H1 (cell line): ENCODE measurements around the gene UBE2B. TPM values are rescaled to one million over a fixed set of nuclear protein-coding genes. Genes with fewer than 3 reads are reported as not detected.

Experiments used
- CTCF ChIA-PET: fragments of 300-600 bp; sonication (Branson Sonifier 250); formaldehyde crosslinking; loops from one replicate; lab custom pipeline; 2021; ENCODE audit not compliant: partially characterized antibody; lab: Charles Lee
- POLR2A ChIA-PET: fragments of 300-600 bp; sonication (Branson Sonifier 250); formaldehyde crosslinking; loops from one replicate; lab custom pipeline; 2021; ENCODE audit warnings: inconsistent platforms; ENCODE audit not compliant: partially characterized antibody; lab: Charles Lee
- DNase-seq, 2 experiments: peaks; one replicate each; pipeline versions ENCODE4 v3.0.0 to v3.0.0-alpha.2; 2010 to 2022; ENCODE audit warnings: low spot score in 2 of 2, low read depth in 1 of 2, mixed read lengths in 1 of 2
- FAIRE-seq: peaks from 2 replicates; lab custom pipeline; 2011; peaks lifted over from hg19 to GRCh38; lab: Jason Lieb, UNC
- H2AFZ ChIP-seq: 2 replicates; pipeline ENCODE4 v1.8.1; 2012; ENCODE audit warnings: low read length, inconsistent platforms
- H2AK5ac ChIP-seq: 2 replicates; pipeline ENCODE4 v1.6.1; 2013; ENCODE audit warnings: low read depth, low read length
- H2BK120ac ChIP-seq: replicated peaks from 2 replicates; pipeline ENCODE3; 2013; ENCODE audit warnings: low read depth, low read length, inconsistent platforms
- H2BK12ac ChIP-seq: 2 replicates; pipeline ENCODE4 v1.6.1; 2013; ENCODE audit warnings: low read depth, low read length
- H2BK15ac ChIP-seq: 2 replicates; pipeline ENCODE4 v1.6.1; 2013; ENCODE audit warnings: low read length
- H2BK20ac ChIP-seq: 2 replicates; pipeline ENCODE4 v1.6.1; 2013; ENCODE audit warnings: low read length
- H2BK5ac ChIP-seq: 2 replicates; pipeline ENCODE4 v1.6.1; 2013; ENCODE audit warnings: low read depth, low read length
- H3K14ac ChIP-seq: 2 replicates; pipeline ENCODE4 v1.6.1; 2013; ENCODE audit warnings: inconsistent platforms; ENCODE audit not compliant: insufficient read length
- H3K18ac ChIP-seq: 2 replicates; pipeline ENCODE4 v1.6.1; 2013; ENCODE audit warnings: low read length; ENCODE audit errors: extremely low read depth
- H3K23ac ChIP-seq: 2 replicates; pipeline ENCODE4 v1.6.1; 2013; ENCODE audit warnings: inconsistent platforms; ENCODE audit not compliant: insufficient read length
- H3K23me2 ChIP-seq: 2 replicates; pipeline ENCODE4 v1.6.1; 2013; ENCODE audit warnings: low read depth, low read length
- H3K27ac ChIP-seq: 2 replicates; pipeline ENCODE4 v1.6.1; 2011; ENCODE audit warnings: low read depth, low read length, inconsistent platforms
- H3K27me3 ChIP-seq, 4 experiments: replicated peaks in 1 of 4; 1 replicate in 1 of 4; 2 replicates in 3 of 4; pipeline versions ENCODE4 v1.6.1 to v1.8.1; 2011 to 2013; ENCODE audit warnings: low read length in 3 of 4, mild to moderate bottlenecking in 3 of 4, inconsistent platforms in 2 of 4, mixed read lengths in 2 of 4, moderate library complexity in 1 of 4; ENCODE audit not compliant: control insufficient read depth in 3 of 4, insufficient read depth in 3 of 4; ENCODE audit errors: extremely low read depth in 1 of 4
- H3K36me3 ChIP-seq, 4 experiments: 2 replicates each; pipeline versions ENCODE4 v1.6.1 to v1.8.1; 2011 to 2013; ENCODE audit warnings: mild to moderate bottlenecking in 4 of 4, low read length in 3 of 4, moderate library complexity in 2 of 4, control low read depth in 1 of 4, inconsistent platforms in 1 of 4; ENCODE audit not compliant: insufficient read depth in 4 of 4, control insufficient read depth in 2 of 4
- H3K4ac ChIP-seq: replicated peaks from 2 replicates; pipeline ENCODE3; 2013; ENCODE audit warnings: low read length, low read depth, mixed read lengths, inconsistent platforms; ENCODE audit not compliant: insufficient read length
- H3K4me1 ChIP-seq, 4 experiments: replicated peaks in 1 of 4; 1 replicate in 1 of 4; 2 replicates in 3 of 4; pipeline versions ENCODE4 v1.6.1 to v1.8.1; 2011 to 2013; ENCODE audit warnings: low read length in 3 of 4, inconsistent platforms in 2 of 4, mixed read lengths in 1 of 4; ENCODE audit not compliant: insufficient read depth in 4 of 4, control insufficient read depth in 3 of 4
- H3K4me2 ChIP-seq, 2 experiments: 2 replicates each; pipeline versions ENCODE4 v1.6.1 to v1.8.1; 2011 to 2013; ENCODE audit warnings: low read depth in 2 of 2, low read length in 2 of 2, control low read depth in 1 of 2, inconsistent platforms in 1 of 2, mild to moderate bottlenecking in 1 of 2; ENCODE audit not compliant: insufficient read depth in 1 of 2
- H3K4me3 ChIP-seq, 4 experiments: fragments of 200-600, 300-600 bp in 1 of 4; sonication (generic), shearing (Covaris generic), sonication (Bioruptor Twin) in 1 of 4; 2 replicates each; pipeline versions ENCODE4 v1.5.1 to v1.8.1; 2011 to 2016; ENCODE audit warnings: low read length in 4 of 4, low read depth in 3 of 4, control low read depth in 2 of 4, inconsistent platforms in 2 of 4, mild to moderate bottlenecking in 2 of 4, mixed read lengths in 1 of 4, moderate library complexity in 1 of 4; ENCODE audit not compliant: insufficient read depth in 2 of 4; ENCODE audit errors: extremely low read depth in 1 of 4
- H3K56ac ChIP-seq: replicated peaks from 2 replicates; pipeline ENCODE3; 2013; ENCODE audit warnings: low read depth, mild to moderate bottlenecking, mixed read lengths, low read length, inconsistent platforms; ENCODE audit not compliant: insufficient read length
- H3K79me1 ChIP-seq: 2 replicates; pipeline ENCODE4 v1.6.1; 2013; ENCODE audit warnings: low read depth, low read length, control low read depth
- H3K79me2 ChIP-seq, 2 experiments: 2 replicates each; pipeline versions ENCODE4 v1.6.1 to v1.8.1; 2012 to 2013; ENCODE audit warnings: low read length in 2 of 2, mild to moderate bottlenecking in 2 of 2, inconsistent platforms in 1 of 2; ENCODE audit not compliant: insufficient read depth in 2 of 2, control insufficient read depth in 1 of 2
- H3K9ac ChIP-seq, 4 experiments: replicated peaks in 1 of 4; 1 replicate in 1 of 4; 2 replicates in 3 of 4; pipeline versions ENCODE4 v1.6.1 to v1.8.1; 2011 to 2013; ENCODE audit warnings: low read depth in 3 of 4, low read length in 3 of 4, control low read depth in 2 of 4, mild to moderate bottlenecking in 2 of 4, moderate library complexity in 2 of 4, inconsistent platforms in 1 of 4; ENCODE audit errors: extremely low read depth in 1 of 4
- H3K9me3 ChIP-seq, 2 experiments: 2 replicates each; pipeline versions ENCODE4 v1.6.1 to v1.8.1; 2012 to 2013; ENCODE audit warnings: mild to moderate bottlenecking in 2 of 2, moderate library complexity in 2 of 2, control low read depth in 1 of 2, inconsistent platforms in 1 of 2, low read depth in 1 of 2, low read length in 1 of 2, mixed read lengths in 1 of 2; ENCODE audit not compliant: insufficient read depth in 2 of 2
- H4K20me1 ChIP-seq, 2 experiments: replicated peaks in 1 of 2; 2 replicates each; pipeline versions ENCODE3 to v1.8.1; 2011 to 2013; ENCODE audit warnings: inconsistent platforms in 2 of 2, low read length in 2 of 2, mild to moderate bottlenecking in 1 of 2; ENCODE audit not compliant: insufficient read depth in 2 of 2, control insufficient read depth in 1 of 2
- H4K5ac ChIP-seq: 2 replicates; pipeline ENCODE4 v1.6.1; 2013; ENCODE audit warnings: low read length, low read depth, mixed read lengths, inconsistent platforms; ENCODE audit not compliant: insufficient read length
- H4K8ac ChIP-seq: 2 replicates; pipeline ENCODE4 v1.8.0; 2013; ENCODE audit warnings: mild to moderate bottlenecking, moderate library complexity, low read length, inconsistent platforms; ENCODE audit not compliant: insufficient read depth; ENCODE audit errors: extremely low read depth
- H4K91ac ChIP-seq: replicated peaks from 2 replicates; pipeline ENCODE3; 2013; ENCODE audit warnings: low read length, mixed read lengths, inconsistent platforms; ENCODE audit not compliant: insufficient read length
- ZNF274 ChIP-seq: IDR thresholded peaks from 2 replicates; pipeline ENCODE4 v1.7.0; 2012; ENCODE audit warnings: low read length, borderline replicate concordance; ENCODE audit errors: extremely low read depth
- WGBS, 2 experiments: shearing (Covaris generic) in 1 of 2; methylation state at CpG; one replicate each; pipeline versions ENCODE4 v1.1.6 to v1.1.7; 2013 to 2015; ENCODE audit warnings: low lambda C conversion rate in 2 of 2, mixed read lengths in 2 of 2, inconsistent platforms in 1 of 2, low coverage in 1 of 2, missing lambda C conversion rate in 1 of 2; ENCODE audit not compliant: insufficient replicate concordance in 2 of 2, insufficient coverage in 1 of 2, insufficient read length in 1 of 2; ENCODE audit errors: extremely low coverage in 1 of 2, missing lambda C conversion rate in 1 of 2; 5-methylcytosine and 5-hydroxymethylcytosine counted together
- polyA plus RNA-seq, 7 experiments: library from polyadenylated mRNA; depleted of rRNA in 3 of 7; stranded (reverse) in 5 of 7; unstranded in 2 of 7; fragments of >200 nt in 5 of 7; fragments of 200-250 nt in 2 of 7; gene quantifications; 1 replicate in 5 of 7; 2 replicates in 1 of 7; 4 replicates in 1 of 7; pipeline versions ENCODE4 v1.2.1 to v1.2.3, GENCODE V29; 2011 to 2013; ENCODE audit warnings: missing spikeins in 2 of 7, mixed read lengths in 2 of 7
- total RNA-seq: library from RNA; stranded (reverse); fragmentation: NEBNext Ultra II Directional; extraction: Animal tissue kit (Norgen Biotek cat#: 25700); gene quantifications from 2 replicates; pipeline ENCODE4 v1.2.1, GENCODE V29; 2021

UBE2B gene
- total and polyA plus RNA-seq, 2 of the 8 experiments (the other 6 are each of a cell fraction or from before 2014, with no cell fraction given): 15.9 to 46.8 TPM

GRCh38 chr5:134355681-134356080, 15.7 kb upstream of the UBE2B start:
- H4K91ac ChIP-seq: no peak overlapping the region
- no peak overlapping the region for H2BK5ac ChIP-seq
- H3K18ac ChIP-seq: no peak overlapping the region
- H3K79me1 ChIP-seq: 0 out of 2 replicates have a peak, but pooled peaks cover 2% of the 10 kb centered on the region
- H2AK5ac ChIP-seq: no peak overlapping the region
- no peak overlapping the region for H2BK120ac ChIP-seq
- H3K23ac ChIP-seq: no peak overlapping the region
- no peak overlapping the region for H3K14ac ChIP-seq
- H3K9me3 ChIP-seq: no peaks in the 10 kb centered on the region
- H2AFZ ChIP-seq: no peak overlapping the region
- no peaks in the 10 kb centered on the region for H3K36me3 ChIP-seq
- no peak overlapping the region for H3K4me2 ChIP-seq
- FAIRE-seq (no peak), DNase-seq (no peak)
- H4K8ac ChIP-seq: no peak overlapping the region
- no peak overlapping the region for H3K9ac ChIP-seq
- H2BK15ac ChIP-seq: no peak overlapping the region
- no peaks in the 10 kb centered on the region for H4K20me1 ChIP-seq
- no peak overlapping the region for H2BK20ac ChIP-seq
- no peak overlapping the region for H3K4me3 ChIP-seq
- H3K56ac ChIP-seq: no peak overlapping the region
- H3K27ac ChIP-seq: no peak overlapping the region
- no peaks in the 10 kb centered on the region for H3K23me2 ChIP-seq
- H3K4me1 ChIP-seq: no peaks in the 10 kb centered on the region
- no peak for TF ChIP-seq ZNF274
- POLR2A ChIA-PET: interaction anchor here (2.2 kb wide), 1 partner anchor 17 kb away, joined by 7 read pairs; no protein-coding TSS in a partner anchor
- WGBS, 2 experiments: 91% methylated on average over 5 of the region's 5 CpGs; no CpG with 5 or more reads in 1 of the 2 experiments
- CTCF ChIA-PET: interaction anchor here (0.5 kb wide), 1 partner anchor 11 kb away, joined by 3 read pairs; no protein-coding TSS in a partner anchor
- H3K79me2 ChIP-seq: no peaks in the 10 kb centered on the region
- no peak overlapping the region for H3K4ac ChIP-seq
- no peaks in the 10 kb centered on the region for H3K27me3 ChIP-seq
- no peak overlapping the region for H2BK12ac ChIP-seq
- no peak overlapping the region for H4K5ac ChIP-seq
